ENCODE results near the gene DAB2IP. TPM values are rescaled to one million over a fixed set of nuclear protein-coding genes. Genes with fewer than 3 reads are reported as not detected.
A peak's percentile ranks its signal among the peaks of the same experiment; 100 is the strongest.

Gene DAB2IP
- total RNA-seq, 1 experiment from 2014 or later, result 31.0 TPM

DNA sequence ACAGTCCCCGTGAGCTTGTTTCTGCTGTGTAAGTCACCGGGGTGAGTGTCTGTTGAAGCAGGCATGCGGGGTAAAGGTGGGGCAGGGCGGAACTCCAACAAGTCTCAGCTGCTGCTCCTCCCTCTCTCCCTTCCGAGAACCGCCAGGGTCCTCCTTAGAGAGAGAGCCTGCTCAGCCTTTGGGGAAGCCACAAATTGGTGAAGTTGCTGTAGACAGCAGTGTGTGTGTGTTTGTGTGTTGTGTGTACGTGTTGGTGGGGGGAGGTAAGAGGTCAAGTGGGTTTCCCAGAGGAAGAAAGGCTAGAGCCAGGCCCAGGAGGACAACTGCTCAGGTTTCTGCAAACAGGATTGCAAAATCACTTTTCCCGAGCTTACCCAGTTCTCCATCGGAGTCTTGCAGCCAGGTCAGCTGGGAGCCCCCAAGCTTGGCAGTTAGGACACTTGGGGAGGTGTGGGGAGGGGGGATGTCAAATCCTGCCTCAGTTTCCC lies 38.9 kb upstream of the DAB2IP start:
- Histone ChIP-seq H3K36me3 (ENCODE audit: control insufficient read depth in 1 of 2, insufficient read depth in 2 of 2, low read length in 2 of 2) (no peaks in the 10 kb centered on the region), H3K27me3 (ENCODE audit: insufficient read depth, low read length) (no peaks in the 10 kb centered on the region), H3K9me2 (ENCODE audit: insufficient read depth) (no peaks in the 10 kb centered on the region), H2AFZ (ENCODE audit: low read depth, low read length, poor library complexity, severe bottlenecking) (no peak overlapping the region), H4K20me1 (ENCODE audit: insufficient read depth) (peaks cover 9% of the 10 kb centered on the region; the same call in 1 of the 2 replicates), H3K9me3 (ENCODE audit: control insufficient read depth in 1 of 2, insufficient read depth in 1 of 2, low read depth in 1 of 2, low read length in 2 of 2) (no peaks in the 10 kb centered on the region), H3K9ac (ENCODE audit: low read length) (no peak overlapping the region), H3K4me3 (replicated peaks in 1 of 2; ENCODE audit: low read depth in 1 of 2, low read length in 2 of 2) (no peak overlapping the region), H3K79me2 (ENCODE audit: insufficient read depth, low read length) (peaks cover 32% of the 10 kb centered on the region), H3K4me1 (ENCODE audit: control insufficient read depth in 1 of 2, insufficient read depth in 2 of 2, low read length in 2 of 2) (peaks cover 42% of the 10 kb centered on the region in 2 experiments), H3K4me2 (ENCODE audit: low read length) (peak overlapping the region; percentile 18), H3K27ac (ENCODE audit: low read depth, low read length) (no peak overlapping the region)
- TF ChIP-seq MAX (IDR thresholded peaks at IDR 0.05), result no peak
- no peak for TF ChIP-seq EZH2 (IDR thresholded peaks at IDR 0.05)
- no peak for TF ChIP-seq ZNF274 (IDR thresholded peaks at IDR 0.05; ENCODE audit: low read depth, low read length)
- no peak for TF ChIP-seq CTCF (IDR thresholded peaks at IDR 0.05 in 2 of 3, conservative IDR thresholded peaks at IDR 0.05 in 1 of 3; ENCODE audit: borderline replicate concordance in 1 of 3, insufficient read depth in 1 of 3, low read depth in 2 of 3, low read length in 2 of 3)
- TF ChIP-seq, protein P1, sequence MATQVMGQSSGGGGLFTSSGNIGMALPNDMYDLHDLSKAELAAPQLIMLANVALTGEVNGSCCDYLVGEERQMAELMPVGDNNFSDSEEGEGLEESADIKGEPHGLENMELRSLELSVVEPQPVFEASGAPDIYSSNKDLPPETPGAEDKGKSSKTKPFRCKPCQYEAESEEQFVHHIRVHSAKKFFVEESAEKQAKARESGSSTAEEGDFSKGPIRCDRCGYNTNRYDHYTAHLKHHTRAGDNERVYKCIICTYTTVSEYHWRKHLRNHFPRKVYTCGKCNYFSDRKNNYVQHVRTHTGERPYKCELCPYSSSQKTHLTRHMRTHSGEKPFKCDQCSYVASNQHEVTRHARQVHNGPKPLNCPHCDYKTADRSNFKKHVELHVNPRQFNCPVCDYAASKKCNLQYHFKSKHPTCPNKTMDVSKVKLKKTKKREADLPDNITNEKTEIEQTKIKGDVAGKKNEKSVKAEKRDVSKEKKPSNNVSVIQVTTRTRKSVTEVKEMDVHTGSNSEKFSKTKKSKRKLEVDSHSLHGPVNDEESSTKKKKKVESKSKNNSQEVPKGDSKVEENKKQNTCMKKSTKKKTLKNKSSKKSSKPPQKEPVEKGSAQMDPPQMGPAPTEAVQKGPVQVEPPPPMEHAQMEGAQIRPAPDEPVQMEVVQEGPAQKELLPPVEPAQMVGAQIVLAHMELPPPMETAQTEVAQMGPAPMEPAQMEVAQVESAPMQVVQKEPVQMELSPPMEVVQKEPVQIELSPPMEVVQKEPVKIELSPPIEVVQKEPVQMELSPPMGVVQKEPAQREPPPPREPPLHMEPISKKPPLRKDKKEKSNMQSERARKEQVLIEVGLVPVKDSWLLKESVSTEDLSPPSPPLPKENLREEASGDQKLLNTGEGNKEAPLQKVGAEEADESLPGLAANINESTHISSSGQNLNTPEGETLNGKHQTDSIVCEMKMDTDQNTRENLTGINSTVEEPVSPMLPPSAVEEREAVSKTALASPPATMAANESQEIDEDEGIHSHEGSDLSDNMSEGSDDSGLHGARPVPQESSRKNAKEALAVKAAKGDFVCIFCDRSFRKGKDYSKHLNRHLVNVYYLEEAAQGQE (IDR thresholded peaks at IDR 0.05; ENCODE audit: low read depth), result no peak
- TF ChIP-seq EGR1 (IDR thresholded peaks at IDR 0.05; ENCODE audit: low read depth), result no peak
- TF ChIP-seq POLR2A (IDR thresholded peaks at IDR 0.05; ENCODE audit: borderline replicate concordance, extremely low read depth, insufficient read depth, insufficient read length), result no peak
- no peak for TF ChIP-seq JUND (IDR thresholded peaks at IDR 0.05)
- no peak for TF ChIP-seq YY1 (IDR thresholded peaks at IDR 0.05; ENCODE audit: extremely low read depth, insufficient replicate concordance, low read depth, low read length)
- no peak for TF ChIP-seq EZH2phosphoT487 (IDR thresholded peaks at IDR 0.05; ENCODE audit: borderline replicate concordance)
- TF ChIP-seq, protein P2, sequence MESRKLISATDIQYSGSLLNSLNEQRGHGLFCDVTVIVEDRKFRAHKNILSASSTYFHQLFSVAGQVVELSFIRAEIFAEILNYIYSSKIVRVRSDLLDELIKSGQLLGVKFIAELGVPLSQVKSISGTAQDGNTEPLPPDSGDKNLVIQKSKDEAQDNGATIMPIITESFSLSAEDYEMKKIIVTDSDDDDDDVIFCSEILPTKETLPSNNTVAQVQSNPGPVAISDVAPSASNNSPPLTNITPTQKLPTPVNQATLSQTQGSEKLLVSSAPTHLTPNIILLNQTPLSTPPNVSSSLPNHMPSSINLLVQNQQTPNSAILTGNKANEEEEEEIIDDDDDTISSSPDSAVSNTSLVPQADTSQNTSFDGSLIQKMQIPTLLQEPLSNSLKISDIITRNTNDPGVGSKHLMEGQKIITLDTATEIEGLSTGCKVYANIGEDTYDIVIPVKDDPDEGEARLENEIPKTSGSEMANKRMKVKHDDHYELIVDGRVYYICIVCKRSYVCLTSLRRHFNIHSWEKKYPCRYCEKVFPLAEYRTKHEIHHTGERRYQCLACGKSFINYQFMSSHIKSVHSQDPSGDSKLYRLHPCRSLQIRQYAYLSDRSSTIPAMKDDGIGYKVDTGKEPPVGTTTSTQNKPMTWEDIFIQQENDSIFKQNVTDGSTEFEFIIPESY (IDR thresholded peaks at IDR 0.05; ENCODE audit: extremely low read depth, insufficient replicate concordance, low read length), result no peak
- no peak for TF ChIP-seq ELF1 (IDR thresholded peaks at IDR 0.05; ENCODE audit: borderline replicate concordance, low read depth)
- no peak for TF ChIP-seq SP1 (IDR thresholded peaks at IDR 0.05; ENCODE audit: low read depth)
- TF ChIP-seq, protein P3, sequence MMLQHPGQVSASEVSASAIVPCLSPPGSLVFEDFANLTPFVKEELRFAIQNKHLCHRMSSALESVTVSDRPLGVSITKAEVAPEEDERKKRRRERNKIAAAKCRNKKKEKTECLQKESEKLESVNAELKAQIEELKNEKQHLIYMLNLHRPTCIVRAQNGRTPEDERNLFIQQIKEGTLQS (IDR thresholded peaks at IDR 0.05), result no peak
- no peak for TF ChIP-seq CEBPB (IDR thresholded peaks at IDR 0.05; ENCODE audit: low read depth)
- TF ChIP-seq TCF7L2 (IDR thresholded peaks at IDR 0.05; ENCODE audit: borderline replicate concordance, extremely low read depth, insufficient read depth, insufficient read length), result no peak
- no peak for TF ChIP-seq CBX3 (IDR thresholded peaks at IDR 0.05; ENCODE audit: low read depth)
- TF ChIP-seq SRF (IDR thresholded peaks at IDR 0.05; ENCODE audit: low read depth), result no peak
- TF ChIP-seq FOSL1 (IDR thresholded peaks at IDR 0.05; ENCODE audit: low read depth), result no peak
- TF ChIP-seq ZFX (IDR thresholded peaks at IDR 0.05), result no peak
- no TSS peak for BruUV-seq (replicated peaks)
- intact Hi-C loops (cut with micrococcal nuclease), result no loop called here
- ChIA-PET POLR2A (interaction anchor here (1.0 kb wide), 1 partner anchor 15 kb away, joined by 3 read pairs; no protein-coding TSS in a partner anchor), CTCF (interaction anchor here (0.8 kb wide), 1 partner anchor 8 kb away, joined by 3 read pairs; no protein-coding TSS in a partner anchor), RAD21 (ENCODE audit: low non-redundant PET in 1 of 2, low total read pairs in 2 of 2, uncharacterized antibody in 2 of 2, unreplicated experiment in 2 of 2) (no interaction called here)
- ATAC-seq, result no peak
- no peak for DNase-seq (ENCODE audit: low read depth, low spot score)

Measured in HCT116 (cell line).